Thoracic aorta endothelial cell (primary cell): ENCODE measurements around the gene TIMM23. TPM values are rescaled to one million over a fixed set of nuclear protein-coding genes. Genes with fewer than 3 reads are reported as not detected.

Experiments used
- small RNA-seq: library from RNA; depleted of rRNA; stranded (forward); fragments of <200 nt; gene quantifications from one replicate; pipeline ENCODE3, GENCODE V24; 2012
- total RNA-seq: library from RNA; depleted of rRNA; stranded (reverse); fragments of >200 nt; gene quantifications from 2 replicates; pipeline ENCODE4 v1.2.3, GENCODE V29; 2012

Gene TIMM23
- total RNA-seq = 106 and 112 TPM in 2 replicates

GRCh38 chr10:45972106-45972812 lies at the start of gene TIMM23:
Gene TIMM23, plus strand, starts transcription at chr10:45972489. Its CDS starts 136 bp downstream, at chr10:45972625.

GRCh38 chr10:46030091-46030937 lies 58.0 kb downstream of the TIMM23 start, which contains the start of gene NCOA4:
Gene NCOA4, minus strand, starts transcription at chr10:46030623. Its CDS starts 13,943 bp downstream, at chr10:46016680.

GRCh38 chr10:46046261-46046660 lies 74.0 kb downstream of the TIMM23 start, which contains the start of gene MSMB:
Gene MSMB, minus strand, starts transcription at chr10:46046269. Its CDS starts 32 bp downstream, at chr10:46046237.

Small RNA genes lying within 50 kb of the gene (small RNA-seq; reads per million reads assigned to genes)
- not detected for gene SNORA74C-1

Other genes starting within 250 kb of the TIMM23 start
- gene WASHC2C, start 245.2 kb upstream of the TIMM23 start, total RNA-seq = 43.4 and 44.3 TPM in 2 replicates
- 9.7 and 11.3 TPM in 2 replicates for gene AGAP4, start 125.0 kb upstream of the TIMM23 start, total RNA-seq
- gene NCOA4, start 58.1 kb downstream of the TIMM23 start, total RNA-seq = 261 and 299 TPM in 2 replicates
- gene MSMB, start 73.8 kb downstream of the TIMM23 start, total RNA-seq = not detected in 2 replicates